Measurements from ENCODE around the gene LYPD6B. TPM values are rescaled to one million over a fixed set of nuclear protein-coding genes. Genes with fewer than 3 reads are reported as not detected.

Gene LYPD6B
- total and polyA plus RNA-seq, 2 experiments from 2014 or later = 1.7 to 3.6 TPM

- Histone ChIP-seq H3K27me3 (ENCODE audit: insufficient read depth) (no peaks in the 10 kb centered on the region), H2AFZ (no peak overlapping the region), H3K36me3 (ENCODE audit: insufficient read depth) (no peaks in the 10 kb centered on the region), H3K4me3 (no peak overlapping the region), H4K20me1 (replicated peaks; ENCODE audit: insufficient read depth) (no peaks in the 10 kb centered on the region), H3F3A (replicated peaks; ENCODE audit: low read depth) (no peaks in the 10 kb centered on the region), H3K9me2 (ENCODE audit: insufficient read depth) (no peaks in the 10 kb centered on the region), H3K4me2 (no peak overlapping the region), H3K4me1 (ENCODE audit: insufficient read depth) (peaks cover 10% of the 10 kb centered on the region; the same call in 1 of the 2 replicates), H3K79me2 (replicated peaks; ENCODE audit: insufficient read depth) (no peaks in the 10 kb centered on the region), H3K27ac (ENCODE audit: low read depth) (no peak overlapping the region)
- H3K4me3 Mint-ChIP-seq = no peak overlapping the region
- no peak for TF ChIP-seq STAT1 (IDR thresholded peaks at IDR 0.05; ENCODE audit: unreplicated experiment)
- TF ChIP-seq JUNB (IDR thresholded peaks at IDR 0.05; ENCODE audit: unreplicated experiment) = no peak
- no peak for TF ChIP-seq NANOG (IDR thresholded peaks at IDR 0.05; ENCODE audit: borderline replicate concordance)
- TF ChIP-seq ZNF331 (CRISPR knock-in tag; IDR thresholded peaks at IDR 0.05; ENCODE audit: low read depth) = no peak
- TF ChIP-seq ETS1 (IDR thresholded peaks at IDR 0.05) = no peak
- TF ChIP-seq EZH2 (IDR thresholded peaks at IDR 0.05; ENCODE audit: low read depth, unreplicated experiment) = no peak
- TF ChIP-seq CTCF (conservative IDR thresholded peaks at IDR 0.05; ENCODE audit: low read depth in 2 of 2) = no peak
- TF ChIP-seq CREB1 (CRISPR knock-in tag; IDR thresholded peaks at IDR 0.05; ENCODE audit: low read depth) = no peak
- TF ChIP-seq ZNF462 (CRISPR knock-in tag; IDR thresholded peaks at IDR 0.05) = no peak
- no peak for TF ChIP-seq EZH2phosphoT487 (IDR thresholded peaks at IDR 0.05; ENCODE audit: unreplicated experiment)
- no peak for TF ChIP-seq POLR2AphosphoS5 (IDR thresholded peaks at IDR 0.05; ENCODE audit: low read depth)
- TF ChIP-seq REST (IDR thresholded peaks at IDR 0.05; ENCODE audit: unreplicated experiment) = no peak
- no peak for TF ChIP-seq ZNF114 (CRISPR knock-in tag; IDR thresholded peaks at IDR 0.05)
- DNase-seq (ENCODE audit: low spot score) (no peak), ATAC-seq (no peak)
- H3K36me3 Mint-ChIP-seq (ENCODE audit: low read depth) = no peaks in the 10 kb centered on the region
- H3K9me3 Mint-ChIP-seq = no peaks in the 10 kb centered on the region; the same call in 2 of the 3 replicates
- peaks cover 11% of the 10 kb centered on the region for H3K27me3 Mint-ChIP-seq (ENCODE audit: insufficient read depth, low read depth, poor library complexity)
- H3K4me1 Mint-ChIP-seq = peaks cover 30% of the 10 kb centered on the region
- H3K27ac Mint-ChIP-seq = no peak overlapping the region
Observed at GRCh38 chr2:149155988-149156387, 117.5 kb downstream of the LYPD6B start.
